ENCODE measurements around the gene FGD2. TPM values are rescaled to one million over a fixed set of nuclear protein-coding genes. Genes with fewer than 3 reads are reported as not detected.

Gene FGD2
- total RNA-seq, 2 donors from 2014 or later: 4.9 to 8.0 TPM

- Histone ChIP-seq H3K9me3 (no peaks in the 10 kb centered on the region), H3K36me3 (peaks cover 81% of the 10 kb centered on the region), H3K4me3 (no peak overlapping the region), H3K27me3 (no peaks in the 10 kb centered on the region), H3K27ac (peak overlapping the region; percentile 56 to 70), H3K4me1 (peaks cover 0 to 88% of the 10 kb centered on the region in 2 donors)
- TF ChIP-seq CTCF (IDR thresholded peaks at IDR 0.05): no peak
- no peak for DNase-seq (ENCODE audit: low spot score)
Measured at GRCh38 chr6:36975231-36976006, 30.0 kb upstream of the FGD2 start.

- Histone ChIP-seq H3K27ac (peak overlapping the region; percentile 56 to 70), H3K4me1 (peaks cover 0 to 88% of the 10 kb centered on the region in 2 donors), H3K9me3 (no peaks in the 10 kb centered on the region), H3K36me3 (peaks cover 75% of the 10 kb centered on the region), H3K27me3 (no peaks in the 10 kb centered on the region), H3K4me3 (no peak overlapping the region)
- TF ChIP-seq CTCF (IDR thresholded peaks at IDR 0.05): no peak
- DNase-seq (ENCODE audit: low spot score): no peak
Measured at GRCh38 chr6:36976007-36976264, 29.5 kb upstream of the FGD2 start.

GRCh38 chr6:36976509-36976908 is 28.9 kb upstream of the FGD2 start:
- H3K36me3 ChIP-seq: peaks cover 73% of the 10 kb centered on the region
- DNase-seq (ENCODE audit: low spot score): no peak
- peaks cover 0 to 88% of the 10 kb centered on the region in 2 donors for H3K4me1 ChIP-seq
- peak overlapping the region; percentile 56 to 70 for H3K27ac ChIP-seq
- no peak overlapping the region for H3K4me3 ChIP-seq
- no peaks in the 10 kb centered on the region for H3K9me3 ChIP-seq
- TF ChIP-seq CTCF (IDR thresholded peaks at IDR 0.05): no peak
- no peaks in the 10 kb centered on the region for H3K27me3 ChIP-seq

GRCh38 chr6:36976931-36977330 is 28.5 kb upstream of the FGD2 start:
- DNase-seq (ENCODE audit: low spot score): no peak
- peak overlapping the region; percentile 56 to 70 for H3K27ac ChIP-seq
- H3K4me3 ChIP-seq: no peak overlapping the region
- TF ChIP-seq CTCF (IDR thresholded peaks at IDR 0.05): no peak
- H3K9me3 ChIP-seq: no peaks in the 10 kb centered on the region
- peaks cover 0 to 88% of the 10 kb centered on the region in 2 donors for H3K4me1 ChIP-seq
- peaks cover 72% of the 10 kb centered on the region for H3K36me3 ChIP-seq
- H3K27me3 ChIP-seq: no peaks in the 10 kb centered on the region

GRCh38 chr6:36977470-36977941 is 27.9 kb upstream of the FGD2 start:
- no peak for DNase-seq (ENCODE audit: low spot score)
- Histone ChIP-seq H3K4me1 (peaks cover 0 to 88% of the 10 kb centered on the region in 2 donors), H3K27ac (peak overlapping the region; percentile 56 to 70)

More at GRCh38 chr6:36977470-36977941, 27.9 kb upstream of the FGD2 start:
- Histone ChIP-seq H3K36me3 (peaks cover 67% of the 10 kb centered on the region), H3K4me3 (no peak overlapping the region), H3K9me3 (no peaks in the 10 kb centered on the region), H3K27me3 (no peaks in the 10 kb centered on the region)
- peak; percentile 20 to 52 for TF ChIP-seq CTCF (IDR thresholded peaks at IDR 0.05)

Measured in right atrium auricular region (tissue), 2 donors.